PC-3 (cell line): ENCODE results near the gene PAMR1. TPM values are rescaled to one million over a fixed set of nuclear protein-coding genes. Genes with fewer than 3 reads are reported as not detected.

ENCODE experiments used
- ATAC-seq: fragments of 200-7000 bp; cut with Tn5 transposase; 2 replicates; pipeline ENCODE4 v1.9.1; 2020; ENCODE audit warnings: mild to moderate bottlenecking, moderate library complexity
- BruUV-seq: library from RNA; stranded (reverse); fragments of 400-500 nt; replicated peaks from 2 replicates; lab custom pipeline; 2021; lab: Mats Ljungman, UMichigan
- CTCF ChIA-PET: fragments of 300-600 bp; sonication (Branson Sonifier 250); formaldehyde crosslinking; loops from one replicate; lab custom pipeline; 2022; ENCODE audit warnings: antibody characterized with exemption; lab: Charles Lee
- POLR2A ChIA-PET: fragments of 300-600 bp; sonication (Branson Sonifier 250); formaldehyde crosslinking; loops from one replicate; lab custom pipeline; 2022; ENCODE audit warnings: antibody characterized with exemption; ENCODE audit not compliant: unreplicated experiment; lab: Charles Lee
- DNase-seq: peaks from one replicate; pipeline ENCODE4 v3.0.0-alpha.2; 2015
- H2AFZ ChIP-seq: fragments of 300-600 bp; sonication (generic); 2 replicates; pipeline ENCODE4 v1.6.0; 2016; ENCODE audit warnings: antibody characterized with exemption, low read length
- H3F3A ChIP-seq: fragments of 300-600 bp; sonication (generic); one replicate; pipeline ENCODE4 v1.6.0; 2017; ENCODE audit warnings: antibody characterized with exemption, low read length, control low read depth, mild to moderate bottlenecking; ENCODE audit not compliant: unreplicated experiment
- H3K27ac ChIP-seq: fragments of 300-600 bp; sonication (generic); 2 replicates; pipeline ENCODE4 v1.5.1; 2016; ENCODE audit warnings: mild to moderate bottlenecking, low read length
- H3K27me3 ChIP-seq: fragments of 300-600 bp; sonication (generic); 2 replicates; pipeline ENCODE4 v1.6.1; 2016; ENCODE audit warnings: low read length, mixed read lengths
- H3K36me3 ChIP-seq: fragments of 300-600 bp; sonication (generic); 2 replicates; pipeline ENCODE4 v1.6.1; 2016; ENCODE audit warnings: low read depth, mixed run types, low read length, mixed read lengths
- H3K4me1 ChIP-seq: fragments of 300-600 bp; sonication (generic); 2 replicates; pipeline ENCODE4 v1.5.1; 2016; ENCODE audit warnings: low read length; ENCODE audit not compliant: insufficient read depth
- H3K4me2 ChIP-seq: fragments of 300-600 bp; sonication (generic); 2 replicates; pipeline ENCODE4 v1.6.0; 2016; ENCODE audit warnings: low read length
- H3K4me3 ChIP-seq: fragments of 300-600 bp; sonication (generic); 2 replicates; pipeline ENCODE4 v1.5.1; 2016; ENCODE audit warnings: mild to moderate bottlenecking, low read length, mixed read lengths
- H3K79me2 ChIP-seq: fragments of 300-600 bp; sonication (generic); 2 replicates; pipeline ENCODE4 v1.6.1; 2017; ENCODE audit warnings: low read length, mixed read lengths
- H3K9ac ChIP-seq: fragments of 300-600 bp; sonication (generic); 2 replicates; pipeline ENCODE4 v1.6.0; 2016; ENCODE audit warnings: mild to moderate bottlenecking, low read length
- H3K9me2 ChIP-seq: fragments of 300-600 bp; sonication (generic); replicated peaks from 2 replicates; pipeline ENCODE4 v1.6.1; 2016; ENCODE audit warnings: mixed run types, low read length, mixed read lengths
- H3K9me3 ChIP-seq: fragments of 300-600 bp; sonication (generic); 2 replicates; pipeline ENCODE4 v1.6.1; 2016; ENCODE audit warnings: low read length, mixed read lengths
- H4K20me1 ChIP-seq: fragments of 300-600 bp; sonication (generic); 2 replicates; pipeline ENCODE4 v1.6.1; 2016; ENCODE audit warnings: low read length, mixed read lengths
- EZH2 ChIP-seq: fragments of 300-600 bp; sonication (generic); IDR thresholded peaks from one replicate; pipeline ENCODE4 v1.6.1; 2017; ENCODE audit warnings: antibody characterized with exemption, mild to moderate bottlenecking, low read length; ENCODE audit not compliant: unreplicated experiment
- EZH2phosphoT487 ChIP-seq: fragments of 300-600 bp; sonication (generic); IDR thresholded peaks from 2 replicates; pipeline ENCODE4 v1.6.1; 2018; ENCODE audit warnings: mild to moderate bottlenecking, antibody characterized with exemption, low read length, borderline replicate concordance
- intact Hi-C: fragments of 100-400 bp; cut with micrococcal nuclease; formaldehyde crosslinking; loops from 2 replicates; pipeline ENCODE4 v1.9.0; 2023
- total RNA-seq: library from RNA; depleted of rRNA; stranded (reverse); fragments of >200 nt; gene quantifications from 2 replicates; pipeline ENCODE4 v1.2.3, GENCODE V29; 2014
- TF ChIP-seq, protein P1 (sequence below): fragments of 300-600 bp; sonication (generic); conservative IDR thresholded peaks from 2 replicates; pipeline ENCODE4 v1.5.1; 2017; ENCODE audit warnings: antibody characterized with exemption, low read depth, mild to moderate bottlenecking, low read length

PAMR1 gene
- total RNA-seq, 1 experiment from 2014 or later = not detected

DNA sequence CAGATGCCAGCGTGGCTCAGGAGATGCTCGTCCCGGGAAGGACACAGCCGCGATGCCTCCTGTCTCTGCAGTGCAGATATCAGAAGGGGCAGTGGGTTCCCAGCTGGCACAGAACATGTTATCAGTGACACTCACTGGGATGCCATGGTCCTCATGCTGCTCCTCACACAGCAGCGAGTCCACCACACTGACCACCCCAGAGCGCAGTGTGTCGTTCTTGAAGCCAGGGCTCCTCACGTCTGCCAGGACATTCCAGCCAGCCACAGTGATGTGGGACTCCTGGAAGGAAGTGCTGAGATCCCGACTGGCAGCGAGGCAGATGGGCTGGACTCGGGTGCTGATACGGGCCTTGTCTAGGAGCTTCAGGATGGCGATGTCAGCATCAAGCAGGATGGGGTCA, 93.0 kb downstream of the PAMR1 start:
- no TSS peak for BruUV-seq
- Histone ChIP-seq H2AFZ (no peak overlapping the region), H3K4me3 (no peak overlapping the region), H4K20me1 (no peaks in the 10 kb centered on the region), H3K27ac (no peak overlapping the region), H3K79me2 (no peaks in the 10 kb centered on the region), H3K4me1 (no peaks in the 10 kb centered on the region), H3K36me3 (no peaks in the 10 kb centered on the region), H3K9me2 (no peaks in the 10 kb centered on the region), H3K9me3 (no peaks in the 10 kb centered on the region), H3K9ac (no peak overlapping the region), H3K4me2 (no peak overlapping the region), H3F3A (no peaks in the 10 kb centered on the region), H3K27me3 (peaks cover 54% of the 10 kb centered on the region)
- CTCF ChIA-PET = no interaction called here
- POLR2A ChIA-PET = no interaction called here
- intact Hi-C loops = no loop called here
- TF ChIP-seq, protein P1, sequence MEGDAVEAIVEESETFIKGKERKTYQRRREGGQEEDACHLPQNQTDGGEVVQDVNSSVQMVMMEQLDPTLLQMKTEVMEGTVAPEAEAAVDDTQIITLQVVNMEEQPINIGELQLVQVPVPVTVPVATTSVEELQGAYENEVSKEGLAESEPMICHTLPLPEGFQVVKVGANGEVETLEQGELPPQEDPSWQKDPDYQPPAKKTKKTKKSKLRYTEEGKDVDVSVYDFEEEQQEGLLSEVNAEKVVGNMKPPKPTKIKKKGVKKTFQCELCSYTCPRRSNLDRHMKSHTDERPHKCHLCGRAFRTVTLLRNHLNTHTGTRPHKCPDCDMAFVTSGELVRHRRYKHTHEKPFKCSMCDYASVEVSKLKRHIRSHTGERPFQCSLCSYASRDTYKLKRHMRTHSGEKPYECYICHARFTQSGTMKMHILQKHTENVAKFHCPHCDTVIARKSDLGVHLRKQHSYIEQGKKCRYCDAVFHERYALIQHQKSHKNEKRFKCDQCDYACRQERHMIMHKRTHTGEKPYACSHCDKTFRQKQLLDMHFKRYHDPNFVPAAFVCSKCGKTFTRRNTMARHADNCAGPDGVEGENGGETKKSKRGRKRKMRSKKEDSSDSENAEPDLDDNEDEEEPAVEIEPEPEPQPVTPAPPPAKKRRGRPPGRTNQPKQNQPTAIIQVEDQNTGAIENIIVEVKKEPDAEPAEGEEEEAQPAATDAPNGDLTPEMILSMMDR = no peak
- no peak for TF ChIP-seq EZH2phosphoT487
- no peak for TF ChIP-seq EZH2
- DNase-seq (no peak), ATAC-seq (no peak)

DNA sequence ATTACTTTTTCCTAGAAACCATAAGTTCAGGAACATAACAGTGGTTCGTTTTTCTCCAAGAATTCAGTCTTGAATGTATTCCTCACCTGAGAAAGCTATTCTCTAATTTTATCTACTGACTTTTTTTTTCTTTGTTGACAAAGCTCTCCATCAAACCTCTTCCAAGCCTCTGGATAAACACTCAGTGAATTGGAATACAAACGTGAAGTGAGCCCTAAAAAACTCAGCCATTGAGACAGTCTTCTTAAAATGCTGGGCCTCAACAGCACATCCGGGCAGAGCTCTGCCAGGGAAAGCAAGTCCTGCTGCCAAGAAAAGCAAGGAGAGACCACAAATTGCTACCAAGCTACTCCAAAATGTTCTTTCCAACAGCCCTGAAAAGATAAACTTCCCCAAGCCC, 98.3 kb downstream of the PAMR1 start:
- no TSS peak for BruUV-seq
- DNase-seq = no peak

DNA sequence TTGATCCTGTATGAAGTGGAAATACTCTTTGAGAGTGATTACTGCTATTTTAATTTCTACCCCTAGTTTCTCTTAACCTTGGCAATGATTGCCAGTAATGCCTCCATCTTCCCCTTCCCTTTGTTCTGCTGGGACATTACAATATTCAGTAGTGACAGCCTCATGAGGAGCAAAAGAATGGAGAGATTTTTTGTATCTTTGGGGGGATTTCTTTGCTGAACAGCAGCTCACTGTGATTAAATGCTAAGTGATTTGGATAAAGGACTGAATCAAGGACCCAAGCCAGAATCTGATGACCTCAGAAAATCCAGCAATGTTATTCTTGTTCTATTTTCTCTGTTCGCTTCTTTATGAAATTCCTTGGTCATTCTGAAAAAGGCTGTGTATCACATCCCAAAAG, 99.1 kb downstream of the PAMR1 start:
- no peak overlapping the region for H3K9ac ChIP-seq
- intact Hi-C loops = no loop called here
- no peaks in the 10 kb centered on the region for H3K36me3 ChIP-seq
- TF ChIP-seq EZH2 = no peak
- no peak for TF ChIP-seq EZH2phosphoT487
- TF ChIP-seq, protein P1 = no peak
- H3K79me2 ChIP-seq = no peaks in the 10 kb centered on the region
- H3K9me3 ChIP-seq = no peaks in the 10 kb centered on the region
- no peak overlapping the region for H2AFZ ChIP-seq
- DNase-seq = no peak
- CTCF ChIA-PET = no interaction called here
- POLR2A ChIA-PET = no interaction called here
- no TSS peak for BruUV-seq
- H3K27me3 ChIP-seq = peaks cover 86% of the 10 kb centered on the region
- no peaks in the 10 kb centered on the region for H3K9me2 ChIP-seq
- H3F3A ChIP-seq = no peaks in the 10 kb centered on the region
- no peak overlapping the region for H3K4me2 ChIP-seq
- H4K20me1 ChIP-seq = no peaks in the 10 kb centered on the region
- H3K4me3 ChIP-seq = no peak overlapping the region
- H3K27ac ChIP-seq = no peak overlapping the region
- no peaks in the 10 kb centered on the region for H3K4me1 ChIP-seq
- ATAC-seq = no peak

More for the DNA sequence above, 98.3 kb downstream of the PAMR1 start:
- no peak overlapping the region for H2AFZ ChIP-seq
- H3K27me3 ChIP-seq = peaks cover 86% of the 10 kb centered on the region
- no peaks in the 10 kb centered on the region for H3K9me3 ChIP-seq
- H3F3A ChIP-seq = no peaks in the 10 kb centered on the region
- TF ChIP-seq, protein P1 = no peak
- H4K20me1 ChIP-seq = no peaks in the 10 kb centered on the region
- no peak overlapping the region for H3K9ac ChIP-seq
- no peak overlapping the region for H3K27ac ChIP-seq
- H3K9me2 ChIP-seq = no peaks in the 10 kb centered on the region
- H3K4me3 ChIP-seq = no peak overlapping the region
- H3K4me1 ChIP-seq = no peaks in the 10 kb centered on the region
- H3K79me2 ChIP-seq = no peaks in the 10 kb centered on the region
- H3K36me3 ChIP-seq = no peaks in the 10 kb centered on the region
- no peak overlapping the region for H3K4me2 ChIP-seq
- ChIA-PET POLR2A (no interaction called here), CTCF (no interaction called here)
- no peak for ATAC-seq
- intact Hi-C loops = no loop called here
